Activated CD4-positive, alpha-beta T cell treated with anti-CD3 and anti-CD28 coated beads for 36 hours (primary cell): ENCODE data around the gene CTSE. TPM values are rescaled to one million over a fixed set of nuclear protein-coding genes. Genes with fewer than 3 reads are reported as not detected.

Experiments
- ATAC-seq: fragments of 200-7000 bp; cut with Tn5 transposase; one replicate; pipeline ENCODE4 v1.10.0; 2021; ENCODE audit warnings: mild to moderate bottlenecking, moderate library complexity
- CTCF ChIA-PET: fragments of 350-600 bp; sonication (Branson Sonifier 250); formaldehyde crosslinking; loops from one replicate; lab custom pipeline; 2021; ENCODE audit warnings: antibody characterized with exemption; lab: Charles Lee
- POLR2A ChIA-PET: fragments of 350-600 bp; sonication (Branson Sonifier 250); formaldehyde crosslinking; loops from one replicate; lab custom pipeline; 2021; ENCODE audit warnings: antibody characterized with exemption, inconsistent platforms; lab: Charles Lee
- DNase-seq: peaks from one replicate; pipeline ENCODE4 v3.0.0-alpha.2; 2020
- H3K27ac Mint-ChIP-seq: one replicate; pipeline ENCODE4 v1.8.0; 2021; ENCODE audit warnings: mixed read lengths
- H3K27me3 Mint-ChIP-seq: one replicate; pipeline ENCODE4 v1.8.0; 2021; ENCODE audit warnings: mixed read lengths
- H3K36me3 Mint-ChIP-seq: one replicate; pipeline ENCODE4 v1.8.0; 2021; ENCODE audit warnings: low read depth, mixed read lengths
- H3K4me1 Mint-ChIP-seq: one replicate; pipeline ENCODE4 v1.8.0; 2021; ENCODE audit warnings: mixed read lengths
- H3K4me3 Mint-ChIP-seq: one replicate; pipeline ENCODE4 v1.8.0; 2021; ENCODE audit warnings: mild to moderate bottlenecking, moderate library complexity, mixed read lengths
- H3K9me3 Mint-ChIP-seq: one replicate; pipeline ENCODE4 v1.8.0; 2021; ENCODE audit warnings: low read depth, mixed read lengths
- intact Hi-C, 2 experiments: fragments of 100-400 bp; cut with DNase I in 1 of 2; cut with micrococcal nuclease in 1 of 2; formaldehyde crosslinking; loops; one replicate each; pipeline versions ENCODE4 v1.14.2 to v1.15.1; 2022 to 2024; cut with DNase I, micrococcal nuclease
- total RNA-seq, 2 experiments: library from RNA; stranded (reverse); gene quantifications; one replicate each; pipeline ENCODE4 v1.2.3, GENCODE V29; 2021

Gene CTSE
- total RNA-seq, 2 experiments from 2014 or later = not detected

GRCh38 chr1:206030191-206030590 is 6.5 kb upstream of the CTSE start:
- Mint-ChIP-seq H3K4me3 (no peak overlapping the region), H3K36me3 (no peaks in the 10 kb centered on the region), H3K27ac (no peak overlapping the region), H3K27me3 (peaks cover 21% of the 10 kb centered on the region), H3K9me3 (no peaks in the 10 kb centered on the region), H3K4me1 (peaks cover 9% of the 10 kb centered on the region)
- no peak for DNase-seq
- no peak for ATAC-seq
- POLR2A ChIA-PET = no interaction called here
- intact Hi-C loops = loop anchor here (1.0 kb wide), 2 partner anchors 76 to 111 kb away; no protein-coding TSS in a partner anchor
- CTCF ChIA-PET = interaction anchor here (0.6 to 7.7 kb wide), 25 partner anchors 8 to 432 kb away, joined by 3 to 194 read pairs (median 5); no protein-coding TSS in a partner anchor

GRCh38 chr1:206029484-206029883 is 5.8 kb upstream of the CTSE start:
- ChIA-PET CTCF (interaction anchor here (0.5 to 7.7 kb wide), 15 partner anchors 9 to 372 kb away, joined by 3 to 194 read pairs (median 5); no protein-coding TSS in a partner anchor), POLR2A (no interaction called here)
- ATAC-seq (no peak), DNase-seq (no peak)
- H3K36me3 Mint-ChIP-seq = no peaks in the 10 kb centered on the region
- H3K4me1 Mint-ChIP-seq = peaks cover 4% of the 10 kb centered on the region
- no peak overlapping the region for H3K27ac Mint-ChIP-seq
- no peaks in the 10 kb centered on the region for H3K9me3 Mint-ChIP-seq
- H3K27me3 Mint-ChIP-seq = peaks cover 21% of the 10 kb centered on the region
- intact Hi-C loops = no loop called here
- no peak overlapping the region for H3K4me3 Mint-ChIP-seq

GRCh38 chr1:206025283-206025820 is 1.7 kb upstream of the CTSE start:
- H3K4me3 Mint-ChIP-seq = no peak overlapping the region
- no peak overlapping the region for H3K27ac Mint-ChIP-seq
- POLR2A ChIA-PET = no interaction called here
- CTCF ChIA-PET = interaction anchor here (0.9 to 2.3 kb wide), 4 partner anchors 9 to 81 kb away, joined by 3 to 9 read pairs (median 6); no protein-coding TSS in a partner anchor
- DNase-seq (no peak), ATAC-seq (no peak)
- H3K27me3 Mint-ChIP-seq = peaks cover 13% of the 10 kb centered on the region
- no peaks in the 10 kb centered on the region for H3K36me3 Mint-ChIP-seq
- no peaks in the 10 kb centered on the region for H3K9me3 Mint-ChIP-seq
- intact Hi-C loops = no loop called here
- no peaks in the 10 kb centered on the region for H3K4me1 Mint-ChIP-seq

- Mint-ChIP-seq H3K27me3 (peaks cover 7% of the 10 kb centered on the region), H3K9me3 (no peaks in the 10 kb centered on the region), H3K36me3 (no peaks in the 10 kb centered on the region), H3K4me1 (no peaks in the 10 kb centered on the region), H3K27ac (no peak overlapping the region), H3K4me3 (no peak overlapping the region)
- intact Hi-C loops = no loop called here
- CTCF ChIA-PET = no interaction called here
- DNase-seq (no peak), ATAC-seq (no peak)
- POLR2A ChIA-PET = no interaction called here
Measured at GRCh38 chr1:206022766-206023165, 929 bp downstream of the CTSE start.

DNA sequence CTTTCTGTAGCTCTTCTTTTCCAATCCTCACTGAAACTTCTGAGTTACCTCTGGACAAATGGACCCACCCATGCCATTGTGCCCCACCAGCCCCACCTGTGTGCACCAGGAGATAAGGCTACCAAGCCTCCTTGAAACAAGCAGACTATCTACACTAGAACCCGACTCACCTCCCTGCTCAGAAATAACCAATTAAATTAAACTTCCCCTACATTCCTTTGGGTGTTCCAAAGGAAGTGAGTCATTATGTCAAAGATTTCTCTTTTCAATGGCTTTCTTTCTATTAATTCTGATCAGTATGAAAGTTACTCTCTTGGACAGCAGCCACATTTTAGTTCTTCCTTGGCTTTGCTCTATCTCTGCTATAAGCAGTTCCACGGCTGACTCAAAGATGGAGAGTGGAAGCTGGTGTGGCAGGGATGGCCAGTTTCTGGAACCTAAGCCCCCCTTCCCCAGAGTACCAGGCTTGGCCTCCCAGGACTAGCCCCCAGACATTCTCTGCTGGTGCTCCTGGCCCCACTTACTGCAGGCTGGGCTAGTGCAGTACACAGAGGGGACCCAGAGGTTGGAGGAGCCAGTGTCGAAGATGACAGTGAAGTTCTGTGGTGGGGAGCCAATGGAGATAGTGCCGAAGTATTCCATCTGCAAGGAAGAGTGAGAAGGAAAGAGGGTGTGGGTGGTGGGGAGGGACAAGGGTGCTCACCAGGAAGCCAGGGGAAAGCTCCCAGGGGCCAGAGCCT is 1.9 kb downstream of the CTSE start:
- H3K27ac Mint-ChIP-seq = no peak overlapping the region
- intact Hi-C loops = no loop called here

DNA sequence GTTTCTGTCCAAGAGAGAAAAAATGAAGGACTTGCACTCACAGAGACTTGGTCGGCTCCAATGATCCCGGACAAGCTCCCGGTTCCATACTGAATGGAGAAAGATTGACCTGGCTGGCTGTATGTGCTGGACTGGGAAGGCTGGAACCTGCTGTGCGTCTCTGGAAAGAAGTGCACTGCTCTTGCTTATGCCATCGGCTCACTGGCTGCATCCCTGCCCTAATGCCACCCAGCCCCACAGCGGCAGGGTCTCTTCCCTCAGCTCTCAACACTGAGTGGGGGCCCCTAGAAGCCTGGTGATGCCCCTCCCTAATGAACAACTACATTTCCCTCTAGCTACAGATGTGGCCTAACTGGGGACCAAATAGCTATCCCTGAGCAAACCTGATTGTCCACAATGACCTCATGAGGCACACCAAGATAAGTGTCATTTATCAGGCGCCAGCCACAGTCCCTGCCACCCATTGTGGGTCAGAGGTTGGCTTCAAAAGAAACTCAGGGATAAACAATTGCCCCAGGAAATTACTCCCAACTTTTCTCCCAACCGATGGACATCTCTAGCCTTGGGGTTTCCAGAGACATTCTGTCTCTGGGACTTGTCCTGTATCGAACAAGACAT is 2.6 kb downstream of the CTSE start:
- ATAC-seq = no peak
- Mint-ChIP-seq H3K4me1 (no peaks in the 10 kb centered on the region), H3K36me3 (no peaks in the 10 kb centered on the region), H3K27me3 (peaks cover 2% of the 10 kb centered on the region), H3K9me3 (no peaks in the 10 kb centered on the region), H3K4me3 (no peak overlapping the region), H3K27ac (no peak overlapping the region)
- CTCF ChIA-PET = interaction anchor here (0.6 to 1.6 kb wide), 2 partner anchors 85 to 225 kb away, joined by 5 to 6 read pairs; no protein-coding TSS in a partner anchor
- intact Hi-C loops = no loop called here
- POLR2A ChIA-PET = no interaction called here
- no peak for DNase-seq

More for the DNA sequence above, 1.9 kb downstream of the CTSE start:
- ChIA-PET CTCF (interaction anchor here (0.6 to 1.6 kb wide), 3 partner anchors 84 to 226 kb away, joined by 3 to 6 read pairs (median 5); no protein-coding TSS in a partner anchor), POLR2A (no interaction called here)
- no peaks in the 10 kb centered on the region for H3K9me3 Mint-ChIP-seq
- H3K27me3 Mint-ChIP-seq = peaks cover 2% of the 10 kb centered on the region
- no peaks in the 10 kb centered on the region for H3K4me1 Mint-ChIP-seq
- ATAC-seq (no peak), DNase-seq (no peak)
- no peaks in the 10 kb centered on the region for H3K36me3 Mint-ChIP-seq
- no peak overlapping the region for H3K4me3 Mint-ChIP-seq

GRCh38 chr1:206020393-206021007 is 3.2 kb downstream of the CTSE start:
- Mint-ChIP-seq H3K4me1 (no peaks in the 10 kb centered on the region), H3K27me3 (peaks cover 2% of the 10 kb centered on the region), H3K27ac (no peak overlapping the region), H3K36me3 (no peaks in the 10 kb centered on the region), H3K9me3 (no peaks in the 10 kb centered on the region), H3K4me3 (no peak overlapping the region)
- ChIA-PET POLR2A (no interaction called here), CTCF (interaction anchor here (1.6 kb wide), 1 partner anchor 86 kb away, joined by 6 read pairs; no protein-coding TSS in a partner anchor)
- no peak for DNase-seq
- intact Hi-C loops = no loop called here
- no peak for ATAC-seq

GRCh38 chr1:206015071-206015470 is 8.6 kb downstream of the CTSE start:
- Mint-ChIP-seq H3K27ac (no peak overlapping the region), H3K9me3 (no peaks in the 10 kb centered on the region), H3K27me3 (peaks cover 2% of the 10 kb centered on the region), H3K36me3 (no peaks in the 10 kb centered on the region), H3K4me3 (no peak overlapping the region), H3K4me1 (peaks cover 20% of the 10 kb centered on the region)
- no peak for DNase-seq
- POLR2A ChIA-PET = no interaction called here
- CTCF ChIA-PET = interaction anchor here (1.2 to 1.5 kb wide), 3 partner anchors 16 to 37 kb away, joined by 3 to 4 read pairs (median 3); no protein-coding TSS in a partner anchor
- intact Hi-C loops = no loop called here
- ATAC-seq = no peak

DNA sequence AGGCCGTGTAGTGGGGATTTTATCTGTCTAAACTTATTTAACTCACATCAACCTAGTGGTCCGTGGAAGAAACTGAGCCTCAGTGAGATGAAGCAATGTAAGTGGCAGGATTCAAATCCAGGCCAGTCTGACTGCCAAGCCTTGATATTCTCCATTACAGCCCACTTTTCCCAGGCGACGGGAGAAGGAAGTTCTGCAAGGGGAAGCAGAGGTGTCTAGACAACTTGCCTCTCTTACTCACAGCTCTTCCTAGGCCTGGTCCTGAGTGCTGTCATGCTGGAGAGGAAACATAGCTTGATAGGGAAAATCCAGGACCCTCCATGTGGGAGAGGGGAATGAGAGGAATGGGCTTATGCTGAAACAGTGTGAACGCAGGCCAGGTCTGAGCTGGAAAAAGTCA is 9.1 kb downstream of the CTSE start:
- no peak for DNase-seq
- no peaks in the 10 kb centered on the region for H3K9me3 Mint-ChIP-seq
- peaks cover 20% of the 10 kb centered on the region for H3K4me1 Mint-ChIP-seq
- no peak for ATAC-seq
- H3K27ac Mint-ChIP-seq = no peak overlapping the region
- intact Hi-C loops = no loop called here
- peaks cover 2% of the 10 kb centered on the region for H3K27me3 Mint-ChIP-seq
- no peaks in the 10 kb centered on the region for H3K36me3 Mint-ChIP-seq
- ChIA-PET CTCF (interaction anchor here (1.2 to 1.5 kb wide), 2 partner anchors 30 to 37 kb away, joined by 3 to 4 read pairs; no protein-coding TSS in a partner anchor), POLR2A (no interaction called here)
- H3K4me3 Mint-ChIP-seq = no peak overlapping the region

GRCh38 chr1:206013026-206013795 is 10.5 kb downstream of the CTSE start:
- no peaks in the 10 kb centered on the region for H3K9me3 Mint-ChIP-seq
- H3K4me1 Mint-ChIP-seq = peaks cover 20% of the 10 kb centered on the region
- H3K36me3 Mint-ChIP-seq = no peaks in the 10 kb centered on the region
- DNase-seq (no peak), ATAC-seq (no peak)
- no peak overlapping the region for H3K4me3 Mint-ChIP-seq
- CTCF ChIA-PET = interaction anchor here (0.8 kb wide), 1 partner anchor 26 kb away, joined by 3 read pairs; no protein-coding TSS in a partner anchor
- intact Hi-C loops = no loop called here
- no peaks in the 10 kb centered on the region for H3K27me3 Mint-ChIP-seq
- H3K27ac Mint-ChIP-seq = no peak overlapping the region
- POLR2A ChIA-PET = interaction anchor here (0.6 kb wide), 1 partner anchor 261 kb away, joined by 3 read pairs; no protein-coding TSS in a partner anchor
